Thymus (tissue), 11 donors: ENCODE results near the gene POU3F2. TPM values are rescaled to one million over a fixed set of nuclear protein-coding genes. Genes with fewer than 3 reads are reported as not detected.

Experiments used
- DNase-seq, 9 donors: peaks; one replicate each; pipeline ENCODE4 v3.0.0-alpha.2; 2013; ENCODE audit warnings: low spot score in 9 of 9, low read depth in 6 of 9, missing footprints in 1 of 9
- H3K27ac ChIP-seq, 2 donors: one replicate each; pipeline ENCODE4 v1.5.1; 2013; ENCODE audit warnings: control low read depth in 1 of 2, low read depth in 1 of 2, low read length in 1 of 2, mild to moderate bottlenecking in 1 of 2, moderate library complexity in 1 of 2
- H3K27me3 ChIP-seq, 2 donors: one replicate each; pipeline ENCODE4 v1.5.1; 2013; ENCODE audit warnings: low read length in 1 of 2; ENCODE audit not compliant: control insufficient read depth in 2 of 2, insufficient read depth in 1 of 2
- H3K36me3 ChIP-seq, 2 donors: one replicate each; pipeline ENCODE4 v1.5.1; 2013; ENCODE audit warnings: low read length in 1 of 2, mild to moderate bottlenecking in 1 of 2, moderate library complexity in 1 of 2; ENCODE audit not compliant: control insufficient read depth in 2 of 2, insufficient read depth in 2 of 2
- H3K4me1 ChIP-seq, 2 donors: one replicate each; pipeline ENCODE4 v1.5.1; 2013; ENCODE audit warnings: low read length in 2 of 2; ENCODE audit not compliant: control insufficient read depth in 2 of 2, insufficient read depth in 2 of 2
- H3K4me3 ChIP-seq, 2 donors: one replicate each; pipeline ENCODE4 v1.5.1; 2013; ENCODE audit warnings: low read length in 2 of 2, control low read depth in 1 of 2, mild to moderate bottlenecking in 1 of 2
- H3K9me3 ChIP-seq, 2 donors: one replicate each; pipeline ENCODE4 v1.5.1; 2013; ENCODE audit warnings: low read length in 1 of 2, mild to moderate bottlenecking in 1 of 2; ENCODE audit not compliant: control insufficient read depth in 2 of 2, insufficient read depth in 1 of 2
- WGBS: extraction: QIAGEN DNeasy Blood & Tissue Kit; methylation state at CpG from one replicate; pipeline ENCODE4 v1.1.7; 2013; 5-methylcytosine and 5-hydroxymethylcytosine counted together
- polyA plus RNA-seq: library from polyadenylated mRNA; stranded (reverse); fragments of 200-250 nt; gene quantifications from one replicate; pipeline ENCODE4 v1.2.3, GENCODE V29; 2013
- total RNA-seq: library from RNA; stranded (reverse); fragments of 120-200 nt; gene quantifications from one replicate; pipeline ENCODE4 v1.2.4, GENCODE V29; 2013
- donor health status: healthy.

Gene POU3F2
- total and polyA plus RNA-seq, 2 donors = 0.02 TPM; not detected in 1

DNA sequence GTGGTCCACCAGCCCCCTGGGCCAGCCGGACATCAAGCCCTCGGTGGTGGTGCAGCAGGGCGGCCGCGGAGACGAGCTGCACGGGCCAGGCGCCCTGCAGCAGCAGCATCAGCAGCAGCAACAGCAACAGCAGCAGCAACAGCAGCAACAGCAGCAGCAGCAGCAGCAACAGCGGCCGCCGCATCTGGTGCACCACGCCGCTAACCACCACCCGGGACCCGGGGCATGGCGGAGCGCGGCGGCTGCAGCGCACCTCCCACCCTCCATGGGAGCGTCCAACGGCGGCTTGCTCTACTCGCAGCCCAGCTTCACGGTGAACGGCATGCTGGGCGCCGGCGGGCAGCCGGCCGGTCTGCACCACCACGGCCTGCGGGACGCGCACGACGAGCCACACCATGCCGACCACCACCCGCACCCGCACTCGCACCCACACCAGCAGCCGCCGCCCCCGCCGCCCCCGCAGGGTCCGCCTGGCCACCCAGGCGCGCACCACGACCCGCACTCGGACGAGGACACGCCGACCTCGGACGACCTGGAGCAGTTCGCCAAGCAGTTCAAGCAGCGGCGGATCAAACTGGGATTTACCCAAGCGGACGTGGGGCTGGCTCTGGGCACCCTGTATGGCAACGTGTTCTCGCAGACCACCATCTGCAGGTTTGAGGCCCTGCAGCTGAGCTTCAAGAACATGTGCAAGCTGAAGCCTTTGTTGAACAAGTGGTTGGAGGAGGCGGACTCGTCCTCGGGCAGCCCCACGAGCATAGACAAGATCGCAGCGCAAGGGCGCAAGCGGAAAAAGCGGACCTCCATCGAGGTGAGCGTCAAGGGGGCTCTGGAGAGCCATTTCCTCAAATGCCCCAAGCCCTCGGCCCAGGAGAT, 1.0 kb downstream of the POU3F2 start:
- H3K27me3 ChIP-seq = peaks cover 78 to 100% of the 10 kb centered on the region in 2 donors
- no peak overlapping the region for H3K27ac ChIP-seq
- 5% methylated on average over 76 of the region's 76 CpGs for WGBS
- H3K4me1 ChIP-seq = peaks cover 9 to 38% of the 10 kb centered on the region in 2 donors
- H3K4me3 ChIP-seq = peak overlapping the region in 1 of 2 donors; percentile 56
- no peaks in the 10 kb centered on the region for H3K36me3 ChIP-seq
- peaks cover 1 to 18% of the 10 kb centered on the region in 2 donors for H3K9me3 ChIP-seq
- DNase-seq = no peak

DNA sequence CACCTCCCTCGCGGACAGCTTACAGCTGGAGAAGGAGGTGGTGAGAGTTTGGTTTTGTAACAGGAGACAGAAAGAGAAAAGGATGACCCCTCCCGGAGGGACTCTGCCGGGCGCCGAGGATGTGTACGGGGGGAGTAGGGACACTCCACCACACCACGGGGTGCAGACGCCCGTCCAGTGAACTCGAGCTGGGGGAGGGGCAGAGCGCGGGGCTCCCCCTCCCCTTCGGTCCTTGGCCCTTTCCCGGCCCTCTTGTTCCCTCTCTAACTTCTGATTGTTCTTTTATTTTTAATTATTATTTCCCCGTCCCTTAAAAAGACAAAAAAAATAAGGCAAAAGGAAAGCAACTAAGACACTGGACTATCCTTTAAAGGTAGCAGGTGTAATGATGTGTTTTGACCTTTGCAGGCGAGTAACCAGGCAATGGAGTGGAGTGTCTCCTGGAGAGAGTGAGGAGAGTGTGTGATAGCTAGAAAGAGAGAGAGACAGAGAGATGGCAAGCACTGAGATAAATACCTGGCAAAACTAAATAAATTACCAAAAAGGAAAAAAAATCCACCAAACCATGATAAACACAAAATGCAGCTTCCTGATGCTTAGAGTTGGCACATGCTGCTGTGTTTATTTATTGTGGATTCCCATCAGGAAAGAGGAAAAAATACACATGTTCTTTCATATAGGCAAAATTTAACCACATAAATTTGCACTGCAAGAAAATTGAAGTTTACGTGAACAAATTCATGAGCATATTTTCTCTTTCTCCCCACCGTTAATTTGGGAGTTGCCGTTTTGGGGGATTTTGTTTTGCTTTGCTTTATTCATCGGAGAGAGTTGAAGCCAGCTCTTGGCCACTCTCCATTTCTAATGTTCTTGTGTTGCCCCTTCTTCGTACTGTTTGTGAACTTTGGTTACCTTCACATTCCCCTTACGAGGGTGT, 1.9 kb downstream of the POU3F2 start:
- DNase-seq = no peak
- no peak overlapping the region for H3K4me3 ChIP-seq
- H3K9me3 ChIP-seq = peaks cover 1 to 17% of the 10 kb centered on the region in 2 donors
- H3K27me3 ChIP-seq = peaks cover 73 to 100% of the 10 kb centered on the region in 2 donors
- H3K36me3 ChIP-seq = no peaks in the 10 kb centered on the region
- 7% methylated on average over 23 of the region's 23 CpGs for WGBS
- H3K4me1 ChIP-seq = peaks cover 9 to 34% of the 10 kb centered on the region in 2 donors
- no peak overlapping the region for H3K27ac ChIP-seq

GRCh38 chr6:98836962-98837944, 2.9 kb downstream of the POU3F2 start:
- Histone ChIP-seq H3K9me3 (peaks cover 1 to 13% of the 10 kb centered on the region in 2 donors), H3K4me1 (peaks cover 9 to 29% of the 10 kb centered on the region in 2 donors)
- WGBS = 13% methylated on average over 9 of the region's 9 CpGs

DNA sequence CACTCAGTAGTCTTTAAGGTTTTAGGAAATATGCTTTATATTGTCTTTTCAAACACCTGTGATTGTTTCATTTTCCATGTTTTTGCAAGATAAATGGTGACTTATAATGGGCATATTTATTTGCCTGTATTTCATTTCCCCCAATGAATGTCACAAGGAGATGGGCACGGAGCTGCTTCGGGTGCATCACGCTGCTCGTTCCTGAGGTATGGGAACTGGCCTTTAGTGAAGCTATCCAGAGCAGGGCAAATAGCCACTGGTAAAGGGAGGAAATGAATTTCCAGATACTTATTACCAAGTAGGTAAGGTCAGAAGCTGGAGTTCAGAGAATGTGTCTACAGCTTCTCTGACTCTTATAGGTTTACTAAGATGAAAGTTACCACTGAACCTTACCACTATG, 3.7 kb downstream of the POU3F2 start:
- Histone ChIP-seq H3K9me3 (peaks cover 0 to 7% of the 10 kb centered on the region in 2 donors), H3K27me3 (peaks cover 73 to 100% of the 10 kb centered on the region in 2 donors), H3K36me3 (no peaks in the 10 kb centered on the region), H3K4me3 (no peak overlapping the region), H3K27ac (no peak overlapping the region), H3K4me1 (peaks cover 9 to 22% of the 10 kb centered on the region in 2 donors)
- DNase-seq = no peak
- WGBS = 12% methylated on average over 4 of the region's 4 CpGs

More at GRCh38 chr6:98836962-98837944, 2.9 kb downstream of the POU3F2 start:
- H3K27me3 ChIP-seq = peaks cover 73 to 100% of the 10 kb centered on the region in 2 donors
- no peak overlapping the region for H3K4me3 ChIP-seq
- no peaks in the 10 kb centered on the region for H3K36me3 ChIP-seq
- DNase-seq = no peak
- no peak overlapping the region for H3K27ac ChIP-seq

DNA sequence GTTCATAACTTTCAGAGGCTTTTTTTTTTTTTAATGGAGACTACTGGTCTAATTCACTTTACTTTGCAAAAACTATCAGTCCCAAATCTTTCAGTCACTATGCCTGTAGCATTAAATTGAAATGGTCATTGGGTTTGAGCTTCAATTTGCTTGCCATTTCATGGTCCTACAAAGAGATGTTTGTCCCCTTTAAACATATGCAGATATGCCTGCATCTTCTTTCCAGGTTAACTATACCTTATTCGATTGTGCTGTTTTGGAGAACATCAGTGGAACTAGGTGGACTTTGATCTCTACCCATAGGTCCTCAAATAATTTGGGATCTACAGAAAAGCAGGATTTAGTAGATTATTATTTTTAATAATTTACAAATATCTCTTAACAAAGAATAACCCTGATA, 4.6 kb downstream of the POU3F2 start:
- no peak for DNase-seq
- no peaks in the 10 kb centered on the region for H3K36me3 ChIP-seq
- H3K4me3 ChIP-seq = no peak overlapping the region
- peaks cover 6 to 13% of the 10 kb centered on the region in 2 donors for H3K4me1 ChIP-seq
- H3K9me3 ChIP-seq = peaks cover 1 to 11% of the 10 kb centered on the region in 2 donors
- H3K27me3 ChIP-seq = peaks cover 72 to 100% of the 10 kb centered on the region in 2 donors
- 14% methylated on average over 1 of the region's 1 CpG for WGBS
- H3K27ac ChIP-seq = no peak overlapping the region

- 22% methylated on average over 5 of the region's 5 CpGs for WGBS
- Histone ChIP-seq H3K27me3 (peaks cover 71 to 100% of the 10 kb centered on the region in 2 donors), H3K36me3 (no peaks in the 10 kb centered on the region), H3K4me1 (peaks cover 6 to 8% of the 10 kb centered on the region in 2 donors), H3K4me3 (no peak overlapping the region), H3K9me3 (peaks cover 1 to 13% of the 10 kb centered on the region in 2 donors), H3K27ac (no peak overlapping the region)
- DNase-seq = no peak
Observed at GRCh38 chr6:98839781-98840361, 5.5 kb downstream of the POU3F2 start.

DNA sequence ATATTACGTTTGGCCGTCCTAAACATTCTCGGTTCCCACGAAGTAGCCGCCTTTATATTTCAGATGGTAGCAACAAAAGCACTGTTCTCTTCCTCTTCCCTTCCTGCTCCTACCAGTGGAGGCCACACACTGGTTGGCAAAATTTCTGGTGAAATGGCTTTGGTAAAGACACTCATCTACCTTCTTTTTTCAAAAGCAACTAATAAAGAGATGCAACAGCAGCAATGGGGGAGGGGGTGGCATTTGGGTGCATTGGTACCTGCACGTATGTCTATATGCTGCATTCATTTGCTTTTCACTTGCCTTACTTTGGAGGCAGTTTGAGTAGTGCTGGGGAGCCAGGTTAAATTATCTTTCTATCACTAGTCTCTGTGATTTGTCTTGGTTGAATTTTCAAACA, 6.0 kb downstream of the POU3F2 start:
- no peaks in the 10 kb centered on the region for H3K36me3 ChIP-seq
- H3K4me1 ChIP-seq = peaks cover 4 to 11% of the 10 kb centered on the region in 2 donors
- no peak for DNase-seq
- H3K27ac ChIP-seq = no peak overlapping the region
- H3K27me3 ChIP-seq = peaks cover 71 to 100% of the 10 kb centered on the region in 2 donors
- 27% methylated on average over 6 of the region's 6 CpGs for WGBS
- H3K9me3 ChIP-seq = peaks cover 1 to 13% of the 10 kb centered on the region in 2 donors
- H3K4me3 ChIP-seq = no peak overlapping the region

DNA sequence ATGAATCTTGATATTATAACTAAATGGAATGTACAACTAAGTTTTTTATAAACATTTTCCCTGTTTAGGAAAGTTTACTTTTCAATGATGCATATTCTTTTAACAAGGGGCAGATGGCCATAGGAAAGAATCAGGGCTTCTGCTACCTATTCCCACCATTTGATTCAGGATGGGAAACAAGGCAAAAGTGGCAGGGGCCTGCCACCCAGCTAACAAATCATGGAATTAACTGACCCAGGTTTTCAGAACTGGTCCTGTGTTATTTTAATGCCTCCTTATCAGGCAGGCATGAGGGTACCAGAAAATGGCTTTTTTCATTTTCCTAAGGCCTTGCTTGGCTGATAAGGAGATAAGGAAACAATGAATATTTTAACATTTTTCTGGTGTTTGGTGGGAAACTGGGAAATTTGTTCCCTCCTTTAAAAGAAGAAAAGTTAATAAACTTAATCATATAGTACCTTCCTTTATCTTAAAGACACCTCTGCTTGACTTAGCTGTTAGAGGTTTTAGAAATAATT, 6.7 kb downstream of the POU3F2 start:
- H3K36me3 ChIP-seq = no peaks in the 10 kb centered on the region
- H3K27me3 ChIP-seq = peaks cover 71 to 100% of the 10 kb centered on the region in 2 donors
- peaks cover 1 to 7% of the 10 kb centered on the region in 2 donors for H3K9me3 ChIP-seq
- no peak for DNase-seq
- H3K4me1 ChIP-seq = peaks cover 3 to 6% of the 10 kb centered on the region in 2 donors
- no peak overlapping the region for H3K27ac ChIP-seq
- no peak overlapping the region for H3K4me3 ChIP-seq
